Neural progenitor cell (in vitro differentiated cells): ENCODE measurements around the gene ANKS1B.
A peak's percentile ranks its signal among the peaks of the same experiment; 100 is the strongest.

Source experiments
- EZH2 ChIP-seq: fragments of 200-600 bp; sonication (generic); IDR thresholded peaks from 2 replicates; pipeline ENCODE4 v1.6.1; 2017; ENCODE audit warnings: antibody characterized with exemption, mild to moderate bottlenecking, moderate library complexity
- TF ChIP-seq, protein P1 (sequence below): fragments of 200-600 bp; sonication (generic); IDR thresholded peaks from 2 replicates; pipeline ENCODE4 v1.5.1; 2017; ENCODE audit warnings: antibody characterized with exemption, mild to moderate bottlenecking

DNA sequence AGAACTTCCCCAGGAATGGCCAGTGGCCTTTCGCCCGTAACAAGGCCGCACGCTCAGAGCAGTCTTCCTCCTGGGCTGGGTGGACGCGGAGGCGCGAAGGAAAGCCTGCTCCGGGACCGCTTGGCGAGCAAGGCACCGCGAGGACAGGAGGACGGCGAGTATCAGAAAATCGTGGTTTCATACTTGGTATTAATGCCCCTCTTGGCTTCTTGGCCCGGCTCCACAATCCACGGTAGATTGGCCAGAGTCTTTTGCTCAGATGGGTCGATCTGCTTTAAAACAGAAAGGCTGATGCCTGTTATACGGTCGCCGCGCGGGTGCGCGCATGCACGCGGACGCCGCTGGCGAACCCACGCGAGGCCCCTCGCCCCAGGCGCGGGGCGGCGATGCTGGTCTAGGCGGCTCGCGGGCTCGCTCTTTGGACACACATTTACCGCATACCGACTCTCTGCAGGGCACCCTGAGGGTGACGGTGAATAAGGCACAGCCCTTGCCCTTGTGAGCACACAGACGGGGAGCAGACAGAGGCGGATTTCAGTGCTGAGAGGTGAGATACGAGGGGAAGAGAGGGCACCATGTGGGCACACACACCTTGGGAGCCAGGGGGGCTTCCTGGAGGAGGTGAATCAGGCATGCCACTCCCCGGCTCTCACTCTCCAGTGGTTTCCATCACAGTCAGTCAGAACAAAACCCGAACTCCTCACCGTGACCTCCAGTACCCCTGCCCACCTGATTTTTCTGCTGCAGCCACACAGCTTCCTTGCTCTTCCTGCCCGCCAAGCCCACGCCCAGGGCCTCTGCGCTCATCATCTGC, 1239.0 kb downstream of the ANKS1B start:
- TF ChIP-seq, protein P1, sequence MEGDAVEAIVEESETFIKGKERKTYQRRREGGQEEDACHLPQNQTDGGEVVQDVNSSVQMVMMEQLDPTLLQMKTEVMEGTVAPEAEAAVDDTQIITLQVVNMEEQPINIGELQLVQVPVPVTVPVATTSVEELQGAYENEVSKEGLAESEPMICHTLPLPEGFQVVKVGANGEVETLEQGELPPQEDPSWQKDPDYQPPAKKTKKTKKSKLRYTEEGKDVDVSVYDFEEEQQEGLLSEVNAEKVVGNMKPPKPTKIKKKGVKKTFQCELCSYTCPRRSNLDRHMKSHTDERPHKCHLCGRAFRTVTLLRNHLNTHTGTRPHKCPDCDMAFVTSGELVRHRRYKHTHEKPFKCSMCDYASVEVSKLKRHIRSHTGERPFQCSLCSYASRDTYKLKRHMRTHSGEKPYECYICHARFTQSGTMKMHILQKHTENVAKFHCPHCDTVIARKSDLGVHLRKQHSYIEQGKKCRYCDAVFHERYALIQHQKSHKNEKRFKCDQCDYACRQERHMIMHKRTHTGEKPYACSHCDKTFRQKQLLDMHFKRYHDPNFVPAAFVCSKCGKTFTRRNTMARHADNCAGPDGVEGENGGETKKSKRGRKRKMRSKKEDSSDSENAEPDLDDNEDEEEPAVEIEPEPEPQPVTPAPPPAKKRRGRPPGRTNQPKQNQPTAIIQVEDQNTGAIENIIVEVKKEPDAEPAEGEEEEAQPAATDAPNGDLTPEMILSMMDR, result no peak
- TF ChIP-seq EZH2, result peak; percentile 34
